PC-9 (cell line): ENCODE measurements around the gene EIF4E1B.

ENCODE experiments used
- EZH2 ChIP-seq: fragments of 200-600 bp; sonication (generic); IDR thresholded peaks from 2 replicates; pipeline ENCODE4 v1.8.0; 2017; ENCODE audit warnings: antibody characterized with exemption, low read depth
- TF ChIP-seq, protein P1 (sequence below): fragments of 200-600 bp; sonication (generic); conservative IDR thresholded peaks from 2 replicates; pipeline ENCODE4 v1.6.1; 2017; ENCODE audit warnings: mixed run types, antibody characterized with exemption, mild to moderate bottlenecking, moderate library complexity

DNA sequence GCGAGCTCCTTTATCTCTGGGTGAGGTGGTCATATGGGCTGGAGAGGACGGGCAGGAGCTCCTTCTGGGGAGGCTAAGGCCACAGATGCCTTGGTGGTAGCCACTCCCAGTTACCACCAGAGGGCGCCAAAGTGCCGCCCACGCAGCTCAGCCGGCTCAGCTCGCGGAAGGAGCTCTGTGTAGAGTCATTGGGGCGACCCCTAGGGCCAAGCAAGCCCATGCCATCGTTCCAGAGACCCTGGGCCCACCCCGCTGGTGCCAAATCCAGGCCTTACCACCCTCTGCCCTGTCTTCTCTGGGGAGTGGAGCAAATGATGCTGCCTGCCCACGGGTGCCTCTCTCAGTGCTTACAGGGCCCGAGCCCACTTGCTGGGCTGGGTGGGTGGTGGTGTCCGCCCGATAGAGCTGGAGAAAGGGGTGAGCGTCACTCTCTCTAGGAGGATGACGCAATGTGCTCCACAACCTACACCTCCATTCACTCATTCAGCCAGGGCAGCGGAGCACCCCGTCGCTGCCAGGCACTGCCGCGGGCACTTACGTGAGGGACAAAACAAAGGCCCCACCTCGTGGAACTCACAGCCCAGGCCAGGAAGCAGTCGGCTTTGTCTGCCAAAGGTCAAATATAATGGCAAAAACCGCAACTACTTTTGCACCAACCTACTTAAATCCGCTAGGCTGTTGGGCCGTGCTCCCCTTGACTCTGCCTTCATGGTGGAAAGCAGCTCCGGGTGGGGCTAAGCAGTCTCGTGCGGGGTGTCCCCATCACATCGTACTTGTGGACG is 30.6 kb downstream of the EIF4E1B start:
- TF ChIP-seq, protein P1, sequence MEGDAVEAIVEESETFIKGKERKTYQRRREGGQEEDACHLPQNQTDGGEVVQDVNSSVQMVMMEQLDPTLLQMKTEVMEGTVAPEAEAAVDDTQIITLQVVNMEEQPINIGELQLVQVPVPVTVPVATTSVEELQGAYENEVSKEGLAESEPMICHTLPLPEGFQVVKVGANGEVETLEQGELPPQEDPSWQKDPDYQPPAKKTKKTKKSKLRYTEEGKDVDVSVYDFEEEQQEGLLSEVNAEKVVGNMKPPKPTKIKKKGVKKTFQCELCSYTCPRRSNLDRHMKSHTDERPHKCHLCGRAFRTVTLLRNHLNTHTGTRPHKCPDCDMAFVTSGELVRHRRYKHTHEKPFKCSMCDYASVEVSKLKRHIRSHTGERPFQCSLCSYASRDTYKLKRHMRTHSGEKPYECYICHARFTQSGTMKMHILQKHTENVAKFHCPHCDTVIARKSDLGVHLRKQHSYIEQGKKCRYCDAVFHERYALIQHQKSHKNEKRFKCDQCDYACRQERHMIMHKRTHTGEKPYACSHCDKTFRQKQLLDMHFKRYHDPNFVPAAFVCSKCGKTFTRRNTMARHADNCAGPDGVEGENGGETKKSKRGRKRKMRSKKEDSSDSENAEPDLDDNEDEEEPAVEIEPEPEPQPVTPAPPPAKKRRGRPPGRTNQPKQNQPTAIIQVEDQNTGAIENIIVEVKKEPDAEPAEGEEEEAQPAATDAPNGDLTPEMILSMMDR = peak; percentile 95
- no peak for TF ChIP-seq EZH2
